Lower leg skin (tissue), 3 donors: Measurements from ENCODE around the gene SHANK1.
"Not testable (repeated sequence)": the region's sequence is repeated elsewhere in the genome, so short reads cannot be mapped to it uniquely, and the experiment has no call there.

Experiments used
- CTCF ChIP-seq, 3 donors: fragments of 450-650 bp; IDR thresholded peaks; one replicate each; pipeline ENCODE4 v1.5.1; 2016; ENCODE audit warnings: antibody characterized with exemption in 3 of 3, mild to moderate bottlenecking in 3 of 3, moderate library complexity in 2 of 3
- POLR2A ChIP-seq, 2 donors: fragments of 450-650 bp; IDR thresholded peaks; one replicate each; pipeline ENCODE4 v1.6.1; 2016 to 2017; ENCODE audit warnings: antibody characterized with exemption in 2 of 2, mild to moderate bottlenecking in 1 of 2, moderate library complexity in 1 of 2

DNA sequence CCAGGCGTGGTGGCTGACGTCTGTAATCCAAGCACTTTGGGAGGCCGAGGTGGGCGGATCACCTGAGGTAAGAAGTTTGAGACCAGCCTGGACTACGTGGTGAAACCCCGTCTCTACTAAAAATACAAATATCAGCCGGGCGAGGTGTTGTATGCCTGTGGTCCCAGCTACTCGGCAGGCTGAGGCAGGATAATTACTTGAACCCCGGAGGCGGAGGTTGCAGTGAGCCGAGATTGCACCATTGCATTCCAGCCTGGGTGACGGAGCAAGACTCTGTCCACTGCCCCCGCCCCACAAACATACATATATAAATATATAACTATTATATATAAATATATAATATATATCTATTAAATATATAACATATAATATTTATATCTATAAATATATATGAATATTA, 27.5 kb upstream of the SHANK1 start:
- TF ChIP-seq CTCF, POLR2A (IDR thresholded peaks at IDR 0.05): not testable (repeated sequence)
